H1 (cell line): ENCODE results near the gene PARP16. TPM values are rescaled to one million over a fixed set of nuclear protein-coding genes. Genes with fewer than 3 reads are reported as not detected.
A peak's percentile ranks its signal among the peaks of the same experiment; 100 is the strongest.

ENCODE experiments used
- CTCF ChIA-PET: fragments of 300-600 bp; sonication (Branson Sonifier 250); formaldehyde crosslinking; loops from one replicate; lab custom pipeline; 2021; ENCODE audit not compliant: partially characterized antibody; lab: Charles Lee
- POLR2A ChIA-PET: fragments of 300-600 bp; sonication (Branson Sonifier 250); formaldehyde crosslinking; loops from one replicate; lab custom pipeline; 2021; ENCODE audit warnings: inconsistent platforms; ENCODE audit not compliant: partially characterized antibody; lab: Charles Lee
- DNase-seq, 2 experiments: peaks; one replicate each; pipeline versions ENCODE4 v3.0.0 to v3.0.0-alpha.2; 2010 to 2022; ENCODE audit warnings: low spot score in 2 of 2, low read depth in 1 of 2, mixed read lengths in 1 of 2
- FAIRE-seq: peaks from 2 replicates; lab custom pipeline; 2011; peaks lifted over from hg19 to GRCh38; lab: Jason Lieb, UNC
- H2AFZ ChIP-seq: 2 replicates; pipeline ENCODE4 v1.8.1; 2012; ENCODE audit warnings: low read length, inconsistent platforms
- H2AK5ac ChIP-seq: 2 replicates; pipeline ENCODE4 v1.6.1; 2013; ENCODE audit warnings: low read depth, low read length
- H2BK120ac ChIP-seq: replicated peaks from 2 replicates; pipeline ENCODE3; 2013; ENCODE audit warnings: low read depth, low read length, inconsistent platforms
- H2BK12ac ChIP-seq: 2 replicates; pipeline ENCODE4 v1.6.1; 2013; ENCODE audit warnings: low read depth, low read length
- H2BK15ac ChIP-seq: 2 replicates; pipeline ENCODE4 v1.6.1; 2013; ENCODE audit warnings: low read length
- H2BK20ac ChIP-seq: 2 replicates; pipeline ENCODE4 v1.6.1; 2013; ENCODE audit warnings: low read length
- H2BK5ac ChIP-seq: 2 replicates; pipeline ENCODE4 v1.6.1; 2013; ENCODE audit warnings: low read depth, low read length
- H3K14ac ChIP-seq: 2 replicates; pipeline ENCODE4 v1.6.1; 2013; ENCODE audit warnings: inconsistent platforms; ENCODE audit not compliant: insufficient read length
- H3K18ac ChIP-seq: 2 replicates; pipeline ENCODE4 v1.6.1; 2013; ENCODE audit warnings: low read length; ENCODE audit errors: extremely low read depth
- H3K23ac ChIP-seq: 2 replicates; pipeline ENCODE4 v1.6.1; 2013; ENCODE audit warnings: inconsistent platforms; ENCODE audit not compliant: insufficient read length
- H3K23me2 ChIP-seq: 2 replicates; pipeline ENCODE4 v1.6.1; 2013; ENCODE audit warnings: low read depth, low read length
- H3K27ac ChIP-seq: 2 replicates; pipeline ENCODE4 v1.6.1; 2011; ENCODE audit warnings: low read depth, low read length, inconsistent platforms
- H3K27me3 ChIP-seq, 4 experiments: replicated peaks in 1 of 4; 1 replicate in 1 of 4; 2 replicates in 3 of 4; pipeline versions ENCODE4 v1.6.1 to v1.8.1; 2011 to 2013; ENCODE audit warnings: low read length in 3 of 4, mild to moderate bottlenecking in 3 of 4, inconsistent platforms in 2 of 4, mixed read lengths in 2 of 4, moderate library complexity in 1 of 4; ENCODE audit not compliant: control insufficient read depth in 3 of 4, insufficient read depth in 3 of 4; ENCODE audit errors: extremely low read depth in 1 of 4
- H3K36me3 ChIP-seq, 4 experiments: 2 replicates each; pipeline versions ENCODE4 v1.6.1 to v1.8.1; 2011 to 2013; ENCODE audit warnings: mild to moderate bottlenecking in 4 of 4, low read length in 3 of 4, moderate library complexity in 2 of 4, control low read depth in 1 of 4, inconsistent platforms in 1 of 4; ENCODE audit not compliant: insufficient read depth in 4 of 4, control insufficient read depth in 2 of 4
- H3K4ac ChIP-seq: replicated peaks from 2 replicates; pipeline ENCODE3; 2013; ENCODE audit warnings: low read length, low read depth, mixed read lengths, inconsistent platforms; ENCODE audit not compliant: insufficient read length
- H3K4me1 ChIP-seq, 4 experiments: replicated peaks in 1 of 4; 1 replicate in 1 of 4; 2 replicates in 3 of 4; pipeline versions ENCODE4 v1.6.1 to v1.8.1; 2011 to 2013; ENCODE audit warnings: low read length in 3 of 4, inconsistent platforms in 2 of 4, mixed read lengths in 1 of 4; ENCODE audit not compliant: insufficient read depth in 4 of 4, control insufficient read depth in 3 of 4
- H3K4me2 ChIP-seq, 2 experiments: 2 replicates each; pipeline versions ENCODE4 v1.6.1 to v1.8.1; 2011 to 2013; ENCODE audit warnings: low read depth in 2 of 2, low read length in 2 of 2, control low read depth in 1 of 2, inconsistent platforms in 1 of 2, mild to moderate bottlenecking in 1 of 2; ENCODE audit not compliant: insufficient read depth in 1 of 2
- H3K4me3 ChIP-seq, 4 experiments: fragments of 200-600, 300-600 bp in 1 of 4; sonication (generic), shearing (Covaris generic), sonication (Bioruptor Twin) in 1 of 4; 2 replicates each; pipeline versions ENCODE4 v1.5.1 to v1.8.1; 2011 to 2016; ENCODE audit warnings: low read length in 4 of 4, low read depth in 3 of 4, control low read depth in 2 of 4, inconsistent platforms in 2 of 4, mild to moderate bottlenecking in 2 of 4, mixed read lengths in 1 of 4, moderate library complexity in 1 of 4; ENCODE audit not compliant: insufficient read depth in 2 of 4; ENCODE audit errors: extremely low read depth in 1 of 4
- H3K56ac ChIP-seq: replicated peaks from 2 replicates; pipeline ENCODE3; 2013; ENCODE audit warnings: low read depth, mild to moderate bottlenecking, mixed read lengths, low read length, inconsistent platforms; ENCODE audit not compliant: insufficient read length
- H3K79me1 ChIP-seq: 2 replicates; pipeline ENCODE4 v1.6.1; 2013; ENCODE audit warnings: low read depth, low read length, control low read depth
- H3K79me2 ChIP-seq, 2 experiments: 2 replicates each; pipeline versions ENCODE4 v1.6.1 to v1.8.1; 2012 to 2013; ENCODE audit warnings: low read length in 2 of 2, mild to moderate bottlenecking in 2 of 2, inconsistent platforms in 1 of 2; ENCODE audit not compliant: insufficient read depth in 2 of 2, control insufficient read depth in 1 of 2
- H3K9ac ChIP-seq, 4 experiments: replicated peaks in 1 of 4; 1 replicate in 1 of 4; 2 replicates in 3 of 4; pipeline versions ENCODE4 v1.6.1 to v1.8.1; 2011 to 2013; ENCODE audit warnings: low read depth in 3 of 4, low read length in 3 of 4, control low read depth in 2 of 4, mild to moderate bottlenecking in 2 of 4, moderate library complexity in 2 of 4, inconsistent platforms in 1 of 4; ENCODE audit errors: extremely low read depth in 1 of 4
- H3K9me3 ChIP-seq, 2 experiments: 2 replicates each; pipeline versions ENCODE4 v1.6.1 to v1.8.1; 2012 to 2013; ENCODE audit warnings: mild to moderate bottlenecking in 2 of 2, moderate library complexity in 2 of 2, control low read depth in 1 of 2, inconsistent platforms in 1 of 2, low read depth in 1 of 2, low read length in 1 of 2, mixed read lengths in 1 of 2; ENCODE audit not compliant: insufficient read depth in 2 of 2
- H4K20me1 ChIP-seq, 2 experiments: replicated peaks in 1 of 2; 2 replicates each; pipeline versions ENCODE3 to v1.8.1; 2011 to 2013; ENCODE audit warnings: inconsistent platforms in 2 of 2, low read length in 2 of 2, mild to moderate bottlenecking in 1 of 2; ENCODE audit not compliant: insufficient read depth in 2 of 2, control insufficient read depth in 1 of 2
- H4K5ac ChIP-seq: 2 replicates; pipeline ENCODE4 v1.6.1; 2013; ENCODE audit warnings: low read length, low read depth, mixed read lengths, inconsistent platforms; ENCODE audit not compliant: insufficient read length
- H4K8ac ChIP-seq: 2 replicates; pipeline ENCODE4 v1.8.0; 2013; ENCODE audit warnings: mild to moderate bottlenecking, moderate library complexity, low read length, inconsistent platforms; ENCODE audit not compliant: insufficient read depth; ENCODE audit errors: extremely low read depth
- H4K91ac ChIP-seq: replicated peaks from 2 replicates; pipeline ENCODE3; 2013; ENCODE audit warnings: low read length, mixed read lengths, inconsistent platforms; ENCODE audit not compliant: insufficient read length
- HDAC6 ChIP-seq: IDR thresholded peaks from one replicate; pipeline ENCODE4 v1.7.1; 2012; ENCODE audit warnings: low read depth, mild to moderate bottlenecking, inconsistent platforms, low read length, moderate library complexity
- SIN3A ChIP-seq, 2 experiments: IDR thresholded peaks in 1 of 2; conservative IDR thresholded peaks in 1 of 2; 2 replicates each; pipeline ENCODE4 v1.6.1; 2011 to 2012; ENCODE audit warnings: low read length in 2 of 2, improper control_type of control experiment in 1 of 2, low read depth in 1 of 2, mild to moderate bottlenecking in 1 of 2
- WGBS, 2 experiments: shearing (Covaris generic) in 1 of 2; methylation state at CpG; one replicate each; pipeline versions ENCODE4 v1.1.6 to v1.1.7; 2013 to 2015; ENCODE audit warnings: low lambda C conversion rate in 2 of 2, mixed read lengths in 2 of 2, inconsistent platforms in 1 of 2, low coverage in 1 of 2, missing lambda C conversion rate in 1 of 2; ENCODE audit not compliant: insufficient replicate concordance in 2 of 2, insufficient coverage in 1 of 2, insufficient read length in 1 of 2; ENCODE audit errors: extremely low coverage in 1 of 2, missing lambda C conversion rate in 1 of 2; 5-methylcytosine and 5-hydroxymethylcytosine counted together
- polyA plus RNA-seq, 7 experiments: library from polyadenylated mRNA; depleted of rRNA in 3 of 7; stranded (reverse) in 5 of 7; unstranded in 2 of 7; fragments of >200 nt in 5 of 7; fragments of 200-250 nt in 2 of 7; gene quantifications; 1 replicate in 5 of 7; 2 replicates in 1 of 7; 4 replicates in 1 of 7; pipeline versions ENCODE4 v1.2.1 to v1.2.3, GENCODE V29; 2011 to 2013; ENCODE audit warnings: missing spikeins in 2 of 7, mixed read lengths in 2 of 7
- total RNA-seq: library from RNA; stranded (reverse); fragmentation: NEBNext Ultra II Directional; extraction: Animal tissue kit (Norgen Biotek cat#: 25700); gene quantifications from 2 replicates; pipeline ENCODE4 v1.2.1, GENCODE V29; 2021

The PARP16 gene
- total and polyA plus RNA-seq, 2 of the 8 experiments (the other 6 are each of a cell fraction or from before 2014, with no cell fraction given) = 3.7 to 5.0 TPM

GRCh38 chr15:65326117-65326526 lies 39.4 kb upstream of the PARP16 start:
- POLR2A ChIA-PET = interaction anchor here (0.7 to 14.3 kb wide), 7 partner anchors 8 to 115 kb away, joined by 3 to 138 read pairs (median 3); partner anchors contain the start of gene RNU5B-1

More at GRCh38 chr15:65326117-65326526, 39.4 kb upstream of the PARP16 start:
- H3K56ac ChIP-seq = no peak overlapping the region
- no peak overlapping the region for H2BK120ac ChIP-seq
- no peak overlapping the region for H3K4me3 ChIP-seq
- no peak overlapping the region for H3K23ac ChIP-seq
- H2AK5ac ChIP-seq = no peak overlapping the region
- no peak overlapping the region for H2BK20ac ChIP-seq
- H3K9ac ChIP-seq = no peak overlapping the region
- no peak overlapping the region for H2BK15ac ChIP-seq
- peaks cover 0 to 3% of the 10 kb centered on the region in 2 experiments for H4K20me1 ChIP-seq
- H2BK12ac ChIP-seq = 0 out of 2 replicates have a peak overlapping the region, but pooled peaks have one; percentile 14
- no peak overlapping the region for H4K5ac ChIP-seq
- H3K18ac ChIP-seq = no peak overlapping the region
- DNase-seq (no peak), FAIRE-seq (no peak)
- no peak overlapping the region for H3K4me2 ChIP-seq
- H3K27me3 ChIP-seq = 0 out of 7 replicates have a peak, but pooled peaks cover 0 to 3% (median 0%) of the 10 kb centered on the region in 4 experiments
- no peak overlapping the region for H4K8ac ChIP-seq
- no peak overlapping the region for H3K4ac ChIP-seq
- H2AFZ ChIP-seq = no peak overlapping the region
- TF ChIP-seq SIN3A (conservative IDR thresholded peaks at IDR 0.05 in 1 of 2, IDR thresholded peaks at IDR 0.05 in 1 of 2; ENCODE audit: low read depth in 1 of 2, low read length in 2 of 2) (0 out of 4 replicates have a peak, but pooled peaks of 1 of the 2 experiments have one; percentile 55), HDAC6 (no peak)
- peaks cover 0 to 7% (median 1%) of the 10 kb centered on the region in 4 experiments; a peak in 4 of 7 replicates for H3K4me1 ChIP-seq
- WGBS, 2 experiments = 83% methylated on average over 10 of the region's 12 CpGs; no CpG with 5 or more reads in 1 of the 2 experiments
- no peaks in the 10 kb centered on the region for H3K79me1 ChIP-seq
- no peak overlapping the region for H3K14ac ChIP-seq
- H3K27ac ChIP-seq = no peak overlapping the region
- H3K9me3 ChIP-seq = no peaks in the 10 kb centered on the region
- H3K23me2 ChIP-seq = no peaks in the 10 kb centered on the region
- CTCF ChIA-PET = interaction anchor here (0.5 to 16.2 kb wide), 15 partner anchors 7 to 75 kb away, joined by 3 to 547 read pairs (median 4); no protein-coding TSS in a partner anchor
- H3K36me3 ChIP-seq = peaks cover 3 to 8% (median 6%) of the 10 kb centered on the region in 4 experiments; a peak in 4 of 8 replicates
- no peak overlapping the region for H4K91ac ChIP-seq
- H3K79me2 ChIP-seq = no peaks in the 10 kb centered on the region
- H2BK5ac ChIP-seq = 0 out of 2 replicates have a peak overlapping the region, but pooled peaks have one; percentile 78
